NK-92 (cell line): Measurements from ENCODE around the gene ZNF407.

ENCODE experiments used
- DNase-seq: peaks from one replicate; lab custom pipeline; 2025; ENCODE audit not compliant: unreplicated experiment; lab: John Stamatoyannopoulos, UW

The ZNF407 gene

DNA sequence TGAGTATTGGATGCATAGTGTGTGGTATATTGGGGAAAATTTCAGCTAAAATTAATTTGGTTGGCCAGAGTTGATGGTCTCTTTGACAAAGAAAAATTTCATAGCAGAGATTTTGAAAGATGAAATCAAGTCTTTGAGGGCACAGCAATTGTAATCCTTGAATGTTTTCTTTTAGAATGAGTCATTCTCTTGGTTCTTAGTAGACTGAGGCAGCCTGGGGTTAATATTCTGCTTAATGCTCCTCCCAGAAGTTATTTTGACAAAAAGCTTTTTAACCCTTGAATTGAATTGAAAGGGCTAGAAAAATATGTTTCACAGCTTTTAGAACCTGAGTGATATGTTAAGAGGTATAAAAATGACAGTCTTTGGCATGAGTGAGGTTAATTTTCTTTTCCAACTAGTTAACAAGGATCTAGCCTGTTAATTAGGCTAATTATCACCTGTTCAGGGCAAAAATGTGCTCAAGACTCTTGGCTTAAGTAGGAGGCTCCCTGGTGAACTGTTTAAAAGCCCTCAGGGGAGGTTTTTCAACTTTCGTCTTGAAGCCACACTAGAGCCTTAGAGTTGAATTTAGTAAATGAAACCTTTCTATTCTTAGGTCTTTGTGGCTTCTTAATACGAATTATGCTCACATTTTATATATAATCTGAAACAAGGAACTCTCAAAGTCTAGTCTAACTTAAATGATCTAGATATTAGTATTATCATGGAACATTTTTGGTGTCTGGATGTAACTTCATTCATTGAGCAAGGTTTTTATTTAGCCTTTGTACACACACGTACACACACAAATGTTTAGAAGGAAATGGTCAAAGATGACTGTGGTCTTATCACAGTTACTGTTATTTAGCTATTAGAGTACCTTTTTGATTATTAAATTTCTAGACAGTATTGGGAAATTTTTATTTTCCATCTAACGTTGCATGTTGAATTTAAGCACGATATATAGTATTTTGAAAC is 272.5 kb downstream of the ZNF407 start:
- no peak for DNase-seq

- DNase-seq, result no peak
Observed at GRCh38 chr18:74870950-74871349, 273.3 kb downstream of the ZNF407 start.

- no peak for DNase-seq
Observed at GRCh38 chr18:74873629-74874028, 276.0 kb downstream of the ZNF407 start.

GRCh38 chr18:74874351-74874750 is 276.7 kb downstream of the ZNF407 start:
- no peak for DNase-seq

GRCh38 chr18:74876630-74877243 is 279.1 kb downstream of the ZNF407 start:
- DNase-seq, result no peak

DNA sequence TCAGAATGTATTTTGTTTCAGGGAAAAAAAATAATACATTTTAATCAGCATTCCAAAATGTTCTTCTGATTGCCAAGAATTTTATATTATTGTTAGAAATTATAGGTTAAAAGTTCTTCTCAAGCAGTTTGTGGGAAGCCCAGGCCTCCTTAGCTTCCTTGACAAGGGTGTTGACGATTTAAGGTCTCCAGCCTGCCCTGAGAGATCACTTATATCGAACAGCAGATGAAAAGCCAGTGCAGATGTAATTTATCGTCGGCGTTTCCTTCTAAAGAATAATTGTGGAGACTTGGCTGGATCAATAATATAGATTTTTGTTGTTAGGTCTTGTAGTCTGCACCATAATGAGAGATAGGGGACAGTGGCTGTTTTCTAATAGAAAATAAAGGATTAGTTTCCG is 280.6 kb downstream of the ZNF407 start:
- DNase-seq, result no peak

- no peak for DNase-seq
Observed at GRCh38 chr18:74880706-74881278, 283.1 kb downstream of the ZNF407 start.

DNA sequence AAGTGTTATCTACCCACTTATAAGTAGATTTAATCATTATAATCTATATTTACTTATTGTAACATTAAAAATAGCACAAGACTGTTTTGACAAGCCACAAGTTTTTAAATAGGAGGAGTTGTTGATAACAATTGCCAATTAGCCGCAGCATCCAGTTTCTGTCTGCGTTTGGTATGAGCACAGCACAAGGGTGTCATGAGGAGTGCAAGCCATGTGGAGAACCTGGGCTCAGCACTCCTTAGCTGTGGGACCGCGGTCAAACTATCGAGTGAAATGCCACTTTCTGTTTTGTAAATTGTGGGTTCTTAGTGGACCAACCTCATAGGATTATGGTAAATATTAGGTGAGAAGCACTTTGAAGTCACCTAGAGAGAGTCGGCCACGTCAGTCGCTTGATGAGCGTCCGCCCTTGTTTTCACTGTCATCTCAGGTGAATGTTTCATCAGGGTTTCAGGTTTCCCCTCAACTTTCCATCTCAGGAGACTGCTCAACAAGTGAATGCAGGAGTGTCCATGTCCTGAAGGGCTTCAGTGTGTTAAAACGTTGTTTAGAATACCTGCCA is 294.5 kb downstream of the ZNF407 start:
- DNase-seq, result no peak

GRCh38 chr18:74895686-74896085 is 298.0 kb downstream of the ZNF407 start:
- no peak for DNase-seq

DNA sequence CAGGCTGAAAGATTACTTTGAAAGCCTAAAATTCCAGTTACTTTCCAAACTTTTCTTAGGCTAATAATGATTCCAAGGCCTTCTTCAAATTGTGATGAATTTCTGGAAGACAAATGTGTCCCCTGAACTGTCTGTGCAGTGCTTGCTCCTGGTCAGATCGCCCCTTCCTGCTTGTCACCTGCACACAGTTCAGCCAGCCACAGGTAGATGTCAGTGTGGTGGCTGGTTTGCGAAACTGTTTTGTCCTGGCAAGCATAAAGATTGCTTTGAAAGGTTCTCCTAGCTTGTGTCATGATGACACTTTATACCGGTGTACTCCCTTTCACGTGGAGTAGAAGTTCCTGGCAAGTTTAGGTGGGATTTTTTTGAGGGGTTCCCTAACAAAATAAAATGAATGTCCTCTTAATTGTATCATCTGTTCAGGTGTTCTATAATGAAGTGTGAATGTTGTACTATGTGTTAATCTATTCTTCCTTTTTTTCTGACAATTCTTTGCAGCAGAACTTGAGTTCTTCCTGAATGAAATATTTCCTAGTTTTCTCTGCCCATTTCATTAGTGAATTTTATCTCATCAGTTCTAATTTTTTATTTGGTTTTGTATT is 298.8 kb downstream of the ZNF407 start:
- DNase-seq, result peak; percentile 3

DNA sequence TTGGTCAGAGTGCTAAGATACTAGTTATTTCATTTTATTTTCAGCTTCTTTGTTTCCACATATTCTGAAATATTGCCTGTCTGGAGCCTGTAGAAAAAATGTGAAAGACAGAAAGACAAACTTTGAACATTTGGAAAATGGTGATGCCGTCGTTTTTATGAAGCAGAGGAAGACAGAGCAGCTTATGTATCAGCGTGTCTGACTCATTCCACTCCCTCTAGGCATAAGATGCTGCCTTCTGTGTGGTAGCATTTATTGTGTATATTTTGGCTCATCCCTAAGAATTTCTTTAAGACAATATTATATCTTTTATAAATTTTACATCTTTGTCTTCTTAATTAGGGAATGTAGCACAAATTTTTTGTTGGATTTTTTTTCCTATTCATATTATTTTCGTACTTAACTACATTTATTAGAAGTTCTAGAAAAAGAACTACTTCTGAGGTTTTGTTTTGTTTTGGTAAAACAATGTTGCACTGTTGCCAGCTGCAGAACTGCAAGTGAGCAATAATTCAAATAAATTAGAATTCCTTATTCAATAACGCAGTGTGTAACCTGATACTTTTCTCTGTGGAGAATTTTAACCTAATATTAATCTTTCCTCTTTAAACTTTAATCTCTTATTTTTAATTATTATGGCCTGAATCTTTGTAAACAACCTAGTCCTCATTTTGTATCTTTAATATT is 300.4 kb downstream of the ZNF407 start:
- DNase-seq, result no peak

DNA sequence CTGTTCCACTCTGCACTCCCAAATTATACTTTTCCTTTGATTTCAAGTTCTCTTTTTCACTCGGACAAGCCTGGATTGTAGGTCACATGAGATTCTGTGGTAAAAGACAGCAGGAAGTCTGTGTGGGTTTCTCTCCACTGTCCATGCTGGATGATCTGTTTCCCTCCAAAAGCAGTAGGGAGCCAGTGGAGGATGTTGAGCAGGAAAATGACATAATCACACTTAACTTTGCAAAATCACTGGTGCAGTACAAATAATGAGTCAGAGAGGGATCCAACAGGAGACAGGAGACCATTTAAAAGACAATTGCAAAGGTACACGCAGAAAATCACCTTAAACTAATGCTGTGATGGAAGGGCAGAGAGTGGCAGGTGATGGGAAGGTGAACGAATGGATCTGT is 301.3 kb downstream of the ZNF407 start:
- DNase-seq, result no peak

DNA sequence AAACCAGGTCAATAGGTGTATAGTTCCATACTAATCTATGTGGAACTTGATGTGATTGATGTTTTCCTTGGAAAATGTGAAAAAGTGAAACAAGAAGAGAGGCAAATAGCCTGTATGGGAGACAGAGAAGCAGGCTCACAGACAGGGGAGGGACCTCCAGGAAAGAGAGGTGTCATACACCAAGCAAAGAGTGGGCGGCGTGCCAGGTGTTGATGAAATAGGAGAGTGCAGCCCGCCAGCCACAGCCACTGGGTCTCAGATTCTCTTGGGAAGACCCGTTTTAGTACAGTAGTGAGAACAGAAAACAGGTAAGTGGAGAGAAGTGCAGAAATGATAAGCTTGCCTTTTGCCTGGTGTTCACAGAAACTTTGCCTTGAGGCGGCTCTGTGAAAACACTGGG is 301.9 kb downstream of the ZNF407 start:
- no peak for DNase-seq

- DNase-seq, result no peak
Observed at GRCh38 chr18:74901362-74902146, 303.9 kb downstream of the ZNF407 start.

- no peak for DNase-seq
Observed at GRCh38 chr18:74902147-74902455, 304.4 kb downstream of the ZNF407 start.

DNA sequence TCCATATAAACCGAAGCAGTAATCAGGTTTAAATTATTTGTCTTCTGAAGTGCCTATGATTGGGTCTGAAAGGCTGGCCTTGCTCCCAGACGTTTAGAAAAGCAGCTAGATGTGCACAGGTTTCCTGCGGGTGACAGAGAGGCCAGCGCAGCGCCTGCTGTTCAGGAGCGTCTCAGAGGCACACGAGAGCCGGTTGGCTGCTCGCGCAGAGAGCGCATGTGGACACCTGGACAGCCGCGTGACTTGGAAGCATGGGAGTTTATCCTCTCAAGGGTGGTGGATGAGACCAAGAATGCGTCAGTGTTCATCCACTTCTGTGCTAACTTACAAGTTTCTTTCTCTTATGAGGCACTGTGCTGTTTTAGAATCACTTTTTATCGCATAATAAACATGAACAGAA is 307.6 kb downstream of the ZNF407 start:
- DNase-seq, result no peak

- DNase-seq, result no peak
Observed at GRCh38 chr18:74906184-74906583, 308.5 kb downstream of the ZNF407 start.

GRCh38 chr18:74914052-74914591 is 316.5 kb downstream of the ZNF407 start:
- no peak for DNase-seq

GRCh38 chr18:74914648-74915047 is 317.0 kb downstream of the ZNF407 start:
- DNase-seq, result no peak
